Measurements from ENCODE around the gene IL12RB2. TPM values are rescaled to one million over a fixed set of nuclear protein-coding genes. Genes with fewer than 3 reads are reported as not detected.
"Not testable (repeated sequence)": the region's sequence is repeated elsewhere in the genome, so short reads cannot be mapped to it uniquely, and the experiment has no call there.

Gene IL12RB2
- total RNA-seq, 1 donor from 2014 or later: 3.1 TPM

DNA sequence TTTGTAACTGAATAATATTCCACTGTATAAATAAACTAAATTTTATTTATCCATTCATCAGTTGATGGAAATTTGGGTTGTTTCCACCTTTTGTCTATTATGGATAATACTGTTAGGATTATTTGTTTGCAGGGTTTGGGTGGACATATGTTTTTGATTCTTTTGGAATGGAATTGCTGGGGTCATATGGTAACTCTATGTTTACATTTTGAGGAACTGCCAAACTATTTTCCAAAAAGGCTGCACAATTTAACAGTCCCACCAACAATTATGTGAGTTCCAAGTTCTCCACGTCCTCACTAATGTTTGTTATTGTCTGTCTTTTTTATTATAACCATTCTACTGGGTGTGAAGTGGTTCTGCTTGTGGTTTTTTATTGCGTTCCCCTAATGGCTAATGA is 126.8 kb downstream of the IL12RB2 start:
- Histone ChIP-seq H3K27me3 (ENCODE audit: control insufficient read depth in 3 of 3, insufficient read depth in 3 of 3, low read length in 3 of 3) (no peaks in the 10 kb centered on the region), H3K27ac (ENCODE audit: low read depth, low read length) (peak overlapping the region; percentile 77), H3K4me3 (ENCODE audit: low read length in 3 of 3) (no peak overlapping the region), H3K9ac (ENCODE audit: low read depth in 1 of 3, low read length in 3 of 3) (no peak overlapping the region), H3K9me3 (ENCODE audit: control insufficient read depth in 3 of 3, low read length in 3 of 3) (no peaks in the 10 kb centered on the region), H3K4me1 (ENCODE audit: control insufficient read depth in 3 of 3, insufficient read depth in 3 of 3, low read length in 3 of 3) (peaks cover 17 to 27% (median 24%) of the 10 kb centered on the region in 3 donors), H3K36me3 (ENCODE audit: control insufficient read depth in 3 of 3, insufficient read depth in 3 of 3, low read length in 3 of 3) (no peaks in the 10 kb centered on the region)

DNA sequence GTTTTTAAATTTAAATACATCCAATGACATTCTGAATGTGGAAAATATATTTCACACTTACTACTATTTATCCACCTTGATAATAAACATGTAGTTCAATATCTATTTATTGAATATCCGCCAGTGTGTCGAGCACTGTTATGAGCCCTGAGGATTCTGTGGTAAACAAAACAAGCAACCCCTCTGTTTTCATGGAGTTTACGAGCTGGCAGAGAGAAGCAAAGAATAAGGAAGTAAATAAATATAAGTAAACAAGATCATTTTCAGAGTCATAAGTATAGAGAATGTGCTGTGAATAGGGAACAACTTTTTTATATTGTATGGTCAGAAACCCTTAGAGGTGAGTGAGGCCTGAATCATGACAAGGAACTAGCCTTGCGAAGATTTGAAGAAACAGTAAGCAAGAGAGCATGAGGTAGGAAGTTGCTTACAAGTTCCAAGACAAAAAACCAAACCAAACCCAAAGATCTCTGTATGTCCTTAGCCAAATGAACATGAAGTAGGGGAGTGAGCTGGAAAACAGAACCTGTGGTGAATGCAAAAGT is 128.9 kb downstream of the IL12RB2 start:
- H3K27me3 ChIP-seq (ENCODE audit: control insufficient read depth in 3 of 3, insufficient read depth in 3 of 3, low read length in 3 of 3): no peaks in the 10 kb centered on the region
- H3K4me1 ChIP-seq (ENCODE audit: control insufficient read depth in 3 of 3, insufficient read depth in 3 of 3, low read length in 3 of 3): peaks cover 20 to 30% (median 25%) of the 10 kb centered on the region in 3 donors
- H3K4me3 ChIP-seq (ENCODE audit: low read length in 3 of 3): no peak overlapping the region
- no peaks in the 10 kb centered on the region for H3K9me3 ChIP-seq (ENCODE audit: control insufficient read depth in 3 of 3, low read length in 3 of 3)
- H3K36me3 ChIP-seq (ENCODE audit: control insufficient read depth in 3 of 3, insufficient read depth in 3 of 3, low read length in 3 of 3): no peaks in the 10 kb centered on the region
- H3K9ac ChIP-seq (ENCODE audit: low read depth in 1 of 3, low read length in 3 of 3): no peak overlapping the region
- H3K27ac ChIP-seq (ENCODE audit: low read depth, low read length): no peak overlapping the region

DNA sequence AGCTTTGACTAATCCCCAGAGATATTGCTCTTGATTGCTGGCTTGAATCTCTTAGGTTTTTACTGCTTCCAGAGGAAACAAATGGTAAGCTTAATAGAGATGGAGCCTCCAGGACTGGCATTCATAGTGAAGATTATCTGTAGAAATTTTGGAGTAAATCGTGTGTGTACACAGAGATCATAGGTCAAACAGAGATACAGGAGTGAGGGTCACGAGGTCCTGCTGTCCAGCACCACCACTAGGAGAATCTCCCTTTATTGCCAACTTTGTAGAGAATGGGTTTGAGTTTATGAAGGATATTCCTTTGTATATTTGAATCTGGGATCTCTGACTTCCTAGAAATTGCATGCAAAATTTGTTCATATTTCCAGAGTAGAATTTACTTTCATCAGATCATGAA is 130.3 kb downstream of the IL12RB2 start:
- Histone ChIP-seq H3K4me1 (ENCODE audit: control insufficient read depth in 3 of 3, insufficient read depth in 3 of 3, low read length in 3 of 3) (peaks cover 13 to 22% (median 19%) of the 10 kb centered on the region in 3 donors), H3K9ac (ENCODE audit: low read depth in 1 of 3, low read length in 3 of 3) (no peak overlapping the region), H3K9me3 (ENCODE audit: control insufficient read depth in 3 of 3, low read length in 3 of 3) (no peaks in the 10 kb centered on the region), H3K27ac (ENCODE audit: low read depth, low read length) (no peak overlapping the region), H3K36me3 (ENCODE audit: control insufficient read depth in 3 of 3, insufficient read depth in 3 of 3, low read length in 3 of 3) (no peaks in the 10 kb centered on the region), H3K27me3 (ENCODE audit: control insufficient read depth in 3 of 3, insufficient read depth in 3 of 3, low read length in 3 of 3) (no peaks in the 10 kb centered on the region), H3K4me3 (ENCODE audit: low read length in 3 of 3) (no peak overlapping the region)

DNA sequence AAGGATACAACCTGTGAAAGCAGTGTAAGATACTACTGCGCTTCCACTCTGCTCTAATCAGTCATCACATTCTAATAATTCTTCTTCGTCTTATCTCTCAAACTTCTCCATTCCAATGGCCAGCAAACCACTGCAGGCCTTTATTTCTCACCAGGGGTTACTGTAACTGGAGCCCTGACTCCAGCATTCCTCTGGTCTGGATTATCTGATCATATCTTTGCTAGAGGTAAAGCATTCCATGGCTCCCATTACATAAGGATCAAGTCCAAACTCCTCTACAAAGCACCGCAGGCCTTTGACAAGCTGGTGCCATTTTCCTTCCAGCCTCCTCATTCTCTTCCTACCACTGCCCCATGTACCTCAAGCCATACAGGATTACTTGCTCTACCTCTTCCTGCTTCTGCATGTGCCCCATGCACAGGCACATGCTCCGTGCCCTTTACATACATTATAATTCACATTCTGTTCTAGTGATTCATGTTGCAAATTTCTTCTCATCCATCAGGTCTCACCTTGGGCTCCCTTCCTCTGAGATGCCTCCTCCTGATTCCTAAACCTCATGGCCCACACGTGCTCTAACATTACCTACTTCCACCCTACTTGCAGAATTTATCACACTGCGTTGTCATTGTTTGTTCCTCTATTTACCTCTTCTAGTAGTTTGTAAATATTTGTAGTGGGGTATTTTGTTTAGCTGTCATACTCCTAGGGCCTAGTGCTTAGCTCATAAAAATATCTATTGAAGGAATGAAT is 131.8 kb downstream of the IL12RB2 start:
- Histone ChIP-seq H3K9ac (ENCODE audit: low read depth in 1 of 3, low read length in 3 of 3) (no peak overlapping the region), H3K36me3 (ENCODE audit: control insufficient read depth in 3 of 3, insufficient read depth in 3 of 3, low read length in 3 of 3) (no peaks in the 10 kb centered on the region)

DNA sequence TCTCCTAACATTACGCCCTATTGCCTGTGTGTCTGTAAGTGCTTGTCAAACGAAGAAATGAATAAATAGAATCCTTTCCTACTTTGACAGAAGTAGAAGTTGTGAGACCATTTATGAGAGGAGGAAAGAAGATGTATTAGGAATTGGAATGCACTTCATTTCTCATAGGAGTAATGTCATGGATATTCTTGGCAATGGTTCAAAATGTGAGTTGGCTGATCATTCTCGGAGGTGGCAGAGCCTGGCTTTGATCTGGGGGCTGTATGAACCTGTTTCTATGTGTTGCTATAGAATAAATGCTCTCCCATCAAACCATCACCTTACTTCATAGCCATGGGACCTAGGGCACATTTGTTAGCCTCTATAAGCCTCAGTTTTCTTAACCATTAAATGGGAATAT is 132.7 kb downstream of the IL12RB2 start:
- no peak overlapping the region for H3K4me3 ChIP-seq (ENCODE audit: low read length in 3 of 3)
- no peaks in the 10 kb centered on the region for H3K36me3 ChIP-seq (ENCODE audit: control insufficient read depth in 3 of 3, insufficient read depth in 3 of 3, low read length in 3 of 3)
- H3K9me3 ChIP-seq (ENCODE audit: control insufficient read depth in 3 of 3, low read length in 3 of 3): no peaks in the 10 kb centered on the region
- no peak overlapping the region for H3K9ac ChIP-seq (ENCODE audit: low read depth in 1 of 3, low read length in 3 of 3)
- H3K27me3 ChIP-seq (ENCODE audit: control insufficient read depth in 3 of 3, insufficient read depth in 3 of 3, low read length in 3 of 3): no peaks in the 10 kb centered on the region
- peak overlapping the region; percentile 22 for H3K27ac ChIP-seq (ENCODE audit: low read depth, low read length)
- H3K4me1 ChIP-seq (ENCODE audit: control insufficient read depth in 3 of 3, insufficient read depth in 3 of 3, low read length in 3 of 3): peaks cover 5 to 13% (median 12%) of the 10 kb centered on the region in 3 donors

More for the DNA sequence above, 131.8 kb downstream of the IL12RB2 start:
- H3K4me1 ChIP-seq (ENCODE audit: control insufficient read depth in 3 of 3, insufficient read depth in 3 of 3, low read length in 3 of 3): peaks cover 5 to 13% (median 12%) of the 10 kb centered on the region in 3 donors
- no peaks in the 10 kb centered on the region for H3K9me3 ChIP-seq (ENCODE audit: control insufficient read depth in 3 of 3, low read length in 3 of 3)
- no peak overlapping the region for H3K27ac ChIP-seq (ENCODE audit: low read depth, low read length)
- H3K27me3 ChIP-seq (ENCODE audit: control insufficient read depth in 3 of 3, insufficient read depth in 3 of 3, low read length in 3 of 3): no peaks in the 10 kb centered on the region
- H3K4me3 ChIP-seq (ENCODE audit: low read length in 3 of 3): no peak overlapping the region

DNA sequence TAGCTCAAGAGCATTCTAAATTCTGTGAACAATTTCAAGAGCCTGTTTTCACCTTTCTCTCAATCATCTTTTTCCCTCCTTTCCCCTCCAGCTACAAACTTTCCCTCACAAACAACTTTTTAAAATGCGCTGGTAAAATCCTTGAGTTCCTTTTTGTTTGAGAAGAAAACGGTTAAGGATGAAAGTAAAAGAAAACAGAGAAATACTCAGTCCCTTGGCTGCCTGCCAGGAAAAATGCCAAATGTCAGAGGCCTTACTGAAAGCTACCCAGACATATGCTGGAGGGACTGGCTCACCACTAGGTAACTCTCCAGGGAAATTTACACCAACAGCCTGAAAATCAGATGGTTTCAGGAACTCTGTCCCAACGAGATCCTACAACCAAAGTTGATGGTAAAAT is 133.5 kb downstream of the IL12RB2 start:
- peaks cover 5 to 13% (median 12%) of the 10 kb centered on the region in 3 donors for H3K4me1 ChIP-seq (ENCODE audit: control insufficient read depth in 3 of 3, insufficient read depth in 3 of 3, low read length in 3 of 3)
- H3K9ac ChIP-seq (ENCODE audit: low read depth in 1 of 3, low read length in 3 of 3): peak overlapping the region in 2 of 3 donors; percentile 20 to 45
- H3K27me3 ChIP-seq (ENCODE audit: control insufficient read depth in 3 of 3, insufficient read depth in 3 of 3, low read length in 3 of 3): no peaks in the 10 kb centered on the region
- no peaks in the 10 kb centered on the region for H3K9me3 ChIP-seq (ENCODE audit: control insufficient read depth in 3 of 3, low read length in 3 of 3)
- H3K27ac ChIP-seq (ENCODE audit: low read depth, low read length): peak overlapping the region; percentile 22
- H3K4me3 ChIP-seq (ENCODE audit: low read length in 3 of 3): peak overlapping the region in 1 of 3 donors; percentile 10
- H3K36me3 ChIP-seq (ENCODE audit: control insufficient read depth in 3 of 3, insufficient read depth in 3 of 3, low read length in 3 of 3): no peaks in the 10 kb centered on the region

DNA sequence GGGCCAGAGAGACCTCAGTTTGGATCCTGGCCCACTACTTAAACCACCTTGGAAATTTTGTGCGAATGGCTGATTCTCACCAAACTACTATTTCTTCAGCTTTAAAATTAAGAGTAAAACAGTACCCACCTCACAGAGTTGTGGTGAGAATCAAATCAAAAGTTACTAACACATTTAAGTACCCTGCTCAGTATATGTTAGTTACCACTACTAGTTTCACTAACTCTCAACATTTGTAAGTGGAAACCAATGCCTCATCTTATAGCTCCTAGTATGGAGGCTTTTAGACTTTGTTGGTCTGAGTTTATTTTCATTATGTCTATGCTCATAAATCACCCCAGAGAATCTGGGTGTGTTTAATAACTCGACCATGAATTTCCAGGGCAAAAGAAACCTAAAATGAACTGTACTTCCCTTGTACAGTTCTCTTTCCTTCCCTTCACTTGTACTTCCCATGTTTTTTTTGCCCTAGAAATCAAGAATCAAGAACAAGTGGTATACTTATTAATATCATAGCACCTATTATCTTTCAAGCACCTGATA is 134.1 kb downstream of the IL12RB2 start:
- Histone ChIP-seq H3K4me3 (ENCODE audit: low read length in 3 of 3) (no peak overlapping the region), H3K36me3 (ENCODE audit: control insufficient read depth in 3 of 3, insufficient read depth in 3 of 3, low read length in 3 of 3) (no peaks in the 10 kb centered on the region), H3K9me3 (ENCODE audit: control insufficient read depth in 3 of 3, low read length in 3 of 3) (no peaks in the 10 kb centered on the region), H3K27ac (ENCODE audit: low read depth, low read length) (no peak overlapping the region), H3K4me1 (ENCODE audit: control insufficient read depth in 3 of 3, insufficient read depth in 3 of 3, low read length in 3 of 3) (peaks cover 5 to 15% (median 13%) of the 10 kb centered on the region in 3 donors), H3K9ac (ENCODE audit: low read depth in 1 of 3, low read length in 3 of 3) (no peak overlapping the region), H3K27me3 (ENCODE audit: control insufficient read depth in 3 of 3, insufficient read depth in 3 of 3, low read length in 3 of 3) (no peaks in the 10 kb centered on the region)

DNA sequence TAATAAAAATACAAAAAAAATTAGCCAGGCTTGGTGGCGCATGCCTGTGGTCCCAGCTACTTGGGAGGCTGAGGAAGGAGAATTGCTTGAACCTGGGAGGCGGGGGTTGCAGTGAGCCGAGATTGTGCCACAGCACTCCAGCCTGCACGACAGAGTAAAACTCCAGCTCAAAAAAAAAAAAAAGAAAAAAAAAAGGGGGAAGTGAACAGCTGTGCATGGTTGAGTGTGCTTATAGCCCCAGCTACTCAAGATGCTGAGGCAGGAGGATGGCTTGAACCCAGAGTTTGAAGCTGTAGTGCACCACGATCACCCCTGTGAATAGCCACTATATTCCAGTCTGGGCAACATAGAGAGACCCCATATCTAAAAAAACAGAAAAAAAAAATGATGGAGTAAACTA is 138.3 kb downstream of the IL12RB2 start:
- H3K36me3 ChIP-seq (ENCODE audit: control insufficient read depth in 3 of 3, insufficient read depth in 3 of 3, low read length in 3 of 3); H3K27me3 ChIP-seq (ENCODE audit: control insufficient read depth in 3 of 3, insufficient read depth in 3 of 3, low read length in 3 of 3); H3K9ac ChIP-seq (ENCODE audit: low read depth in 1 of 3, low read length in 3 of 3); H3K4me3 ChIP-seq (ENCODE audit: low read length in 3 of 3); H3K9me3 ChIP-seq (ENCODE audit: control insufficient read depth in 3 of 3, low read length in 3 of 3); H3K27ac ChIP-seq (ENCODE audit: low read depth, low read length): not testable (repeated sequence)
- H3K4me1 ChIP-seq (ENCODE audit: control insufficient read depth in 3 of 3, insufficient read depth in 3 of 3, low read length in 3 of 3): peaks cover 5 to 12% (median 6%) of the 10 kb centered on the region in 3 donors

Measured in skeletal muscle tissue (tissue), 4 donors.